HepG2 (cell line): ENCODE data around the gene NFATC3.

Experiments used
- CBX5 ChIP-seq: sonication (generic); formaldehyde crosslinking; IDR thresholded peaks from 2 replicates; pipeline ENCODE4 v1.4.0; 2020; ENCODE audit warnings: missing genetic modification reagents, borderline replicate concordance
- JUND ChIP-seq: sonication (generic); formaldehyde crosslinking; IDR thresholded peaks from 2 replicates; pipeline ENCODE4 v1.8.0; 2022; ENCODE audit warnings: mild to moderate bottlenecking, missing genetic modification reagents
- POLR2AphosphoS5 ChIP-seq: IDR thresholded peaks from 2 replicates; pipeline ENCODE4 v1.6.1; 2012; ENCODE audit warnings: low read depth, low read length
- RFX1 ChIP-seq: fragments of 450-650 bp; IDR thresholded peaks from 2 replicates; pipeline ENCODE4 v1.6.1; 2017
- SMAD3 ChIP-seq: sonication (generic); formaldehyde crosslinking; IDR thresholded peaks from 2 replicates; pipeline ENCODE4 v1.4.0; 2020; ENCODE audit warnings: missing genetic modification reagents
- ZKSCAN8 ChIP-seq: IDR thresholded peaks from 2 replicates; pipeline ENCODE4 v1.6.1; 2016; ENCODE audit warnings: borderline replicate concordance, missing genetic modification reagents, missing compliant biosample characterization
- TF ChIP-seq, protein P1 (sequence below): sonication (generic); formaldehyde crosslinking; IDR thresholded peaks from 2 replicates; pipeline ENCODE4 v1.5.0; 2020; ENCODE audit warnings: mild to moderate bottlenecking, low read depth, missing genetic modification reagents, borderline replicate concordance
- TF ChIP-seq, protein P2 (sequence below): fragments of 450-650 bp; IDR thresholded peaks from 2 replicates; pipeline ENCODE4 v1.6.1; 2016

DNA sequence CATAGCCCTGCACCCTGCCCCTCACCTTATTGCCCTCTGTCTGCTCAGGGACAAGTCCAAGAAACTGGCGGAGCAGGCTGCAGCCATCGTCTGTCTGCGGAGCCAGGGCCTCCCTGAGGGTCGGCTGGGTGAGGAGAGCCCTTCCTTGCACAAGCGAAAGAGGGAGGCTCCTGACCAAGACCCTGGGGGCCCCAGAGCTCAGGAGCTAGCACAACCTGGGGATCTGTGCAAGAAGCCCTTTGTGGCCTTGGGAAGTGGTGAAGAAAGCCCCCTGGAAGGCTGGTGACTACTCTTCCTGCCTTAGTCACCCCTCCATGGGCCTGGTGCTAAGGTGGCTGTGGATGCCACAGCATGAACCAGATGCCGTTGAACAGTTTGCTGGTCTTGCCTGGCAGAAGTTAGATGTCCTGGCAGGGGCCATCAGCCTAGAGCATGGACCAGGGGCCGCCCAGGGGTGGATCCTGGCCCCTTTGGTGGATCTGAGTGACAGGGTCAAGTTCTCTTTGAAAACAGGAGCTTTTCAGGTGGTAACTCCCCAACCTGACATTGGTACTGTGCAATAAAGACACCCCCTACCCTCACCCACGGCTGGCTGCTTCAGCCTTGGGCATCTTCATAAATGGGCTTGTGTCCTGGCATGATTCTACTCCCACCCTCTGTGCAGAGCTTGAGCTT is 6.3 kb upstream of the NFATC3 start:
- TF ChIP-seq SMAD3 (CRISPR knock-in tag) (no peak), RFX1 (no peak), ZKSCAN8 (CRISPR knock-in tag) (no peak), JUND (CRISPR knock-in tag) (no peak), CBX5 (no peak), POLR2AphosphoS5 (no peak)
- TF ChIP-seq, protein P1, sequence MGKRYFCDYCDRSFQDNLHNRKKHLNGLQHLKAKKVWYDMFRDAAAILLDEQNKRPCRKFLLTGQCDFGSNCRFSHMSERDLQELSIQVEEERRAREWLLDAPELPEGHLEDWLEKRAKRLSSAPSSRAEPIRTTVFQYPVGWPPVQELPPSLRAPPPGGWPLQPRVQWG: no peak
- TF ChIP-seq, protein P2, sequence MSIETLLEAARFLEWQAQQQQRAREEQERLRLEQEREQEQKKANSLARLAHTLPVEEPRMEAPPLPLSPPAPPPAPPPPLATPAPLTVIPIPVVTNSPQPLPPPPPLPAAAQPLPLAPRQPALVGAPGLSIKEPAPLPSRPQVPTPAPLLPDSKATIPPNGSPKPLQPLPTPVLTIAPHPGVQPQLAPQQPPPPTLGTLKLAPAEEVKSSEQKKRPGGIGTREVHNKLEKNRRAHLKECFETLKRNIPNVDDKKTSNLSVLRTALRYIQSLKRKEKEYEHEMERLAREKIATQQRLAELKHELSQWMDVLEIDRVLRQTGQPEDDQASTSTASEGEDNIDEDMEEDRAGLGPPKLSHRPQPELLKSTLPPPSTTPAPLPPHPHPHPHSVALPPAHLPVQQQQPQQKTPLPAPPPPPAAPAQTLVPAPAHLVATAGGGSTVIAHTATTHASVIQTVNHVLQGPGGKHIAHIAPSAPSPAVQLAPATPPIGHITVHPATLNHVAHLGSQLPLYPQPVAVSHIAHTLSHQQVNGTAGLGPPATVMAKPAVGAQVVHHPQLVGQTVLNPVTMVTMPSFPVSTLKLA: no peak
